GM19099 (cell line): ENCODE data around the gene SDHAF2.

Source experiments
- POLR2A ChIP-seq: IDR thresholded peaks from 3 replicates; pipeline ENCODE4 v1.6.1; 2011; ENCODE audit warnings: low read depth; ENCODE audit not compliant: insufficient read length; ENCODE audit errors: extremely low read depth

The SDHAF2 gene

GRCh38 chr11:61414547-61414946, 15.4 kb upstream of the SDHAF2 start:
- TF ChIP-seq POLR2A, result no peak

- TF ChIP-seq POLR2A, result no peak
Measured at GRCh38 chr11:61415381-61415780, 14.5 kb upstream of the SDHAF2 start.

- TF ChIP-seq POLR2A, result no peak
Measured at GRCh38 chr11:61416941-61417340, 13.0 kb upstream of the SDHAF2 start.

GRCh38 chr11:61417670-61418069, 12.3 kb upstream of the SDHAF2 start:
- no peak for TF ChIP-seq POLR2A

- no peak for TF ChIP-seq POLR2A
Measured at GRCh38 chr11:61418136-61418535, 11.8 kb upstream of the SDHAF2 start.

- TF ChIP-seq POLR2A, result no peak
Measured at GRCh38 chr11:61422226-61422625, 7.7 kb upstream of the SDHAF2 start.

GRCh38 chr11:61425367-61426131, 4.4 kb upstream of the SDHAF2 start:
- TF ChIP-seq POLR2A, result no peak

GRCh38 chr11:61429346-61429690, 606 bp upstream of the SDHAF2 start:
- peak; percentile 41 for TF ChIP-seq POLR2A

- no peak for TF ChIP-seq POLR2A
Measured at GRCh38 chr11:61437496-61437895, 7.6 kb downstream of the SDHAF2 start.

- TF ChIP-seq POLR2A, result no peak
Measured at GRCh38 chr11:61439615-61440014, 9.7 kb downstream of the SDHAF2 start.

GRCh38 chr11:61442616-61443015, 12.7 kb downstream of the SDHAF2 start:
- TF ChIP-seq POLR2A, result no peak

- no peak for TF ChIP-seq POLR2A
Measured at GRCh38 chr11:61445516-61445915, 15.6 kb downstream of the SDHAF2 start.

- no peak for TF ChIP-seq POLR2A
Measured at GRCh38 chr11:61446211-61446651, 16.3 kb downstream of the SDHAF2 start.

GRCh38 chr11:61447601-61448551, 18.0 kb downstream of the SDHAF2 start:
- TF ChIP-seq POLR2A, result no peak

GRCh38 chr11:61448552-61448927, 18.6 kb downstream of the SDHAF2 start:
- no peak for TF ChIP-seq POLR2A

- no peak for TF ChIP-seq POLR2A
Measured at GRCh38 chr11:61452825-61453224, 22.9 kb downstream of the SDHAF2 start.
